Activated CD4-positive, alpha-beta T cell treated with anti-CD3 and anti-CD28 coated beads, Interleukin-2, Interleukin-6, amounts not matched to agents 100 ng/mL and 50 ng/mL, durations not matched to agents 16 hours and 8 hours (primary cell): ENCODE data around the gene PATJ.

Source experiments
- DNase-seq: peaks from one replicate; pipeline ENCODE4 v3.0.0-alpha.2; 2020

PATJ gene

GRCh38 chr1:61993331-61993961 is 251.2 kb downstream of the PATJ start:
- DNase-seq, result no peak

GRCh38 chr1:61995641-61996040 is 253.4 kb downstream of the PATJ start:
- DNase-seq, result no peak

DNA sequence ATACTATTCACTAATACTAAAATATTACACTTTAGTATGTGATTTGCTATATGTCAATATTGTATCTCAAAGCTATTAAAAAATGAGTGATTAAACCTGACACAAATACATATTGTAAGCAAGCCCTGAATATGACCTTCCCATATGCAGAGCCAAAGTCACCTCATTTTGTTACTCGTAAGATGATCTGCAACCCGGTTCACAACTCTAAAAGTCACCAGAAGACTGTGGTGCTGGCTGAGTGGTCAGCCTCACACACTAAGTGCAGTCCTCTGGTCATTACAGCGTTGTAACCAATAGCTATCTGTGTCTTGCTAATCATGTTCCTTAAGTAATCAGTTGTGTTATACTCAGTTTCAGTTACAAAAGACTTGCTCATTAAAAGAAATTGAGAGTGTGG is 254.8 kb downstream of the PATJ start:
- no peak for DNase-seq

DNA sequence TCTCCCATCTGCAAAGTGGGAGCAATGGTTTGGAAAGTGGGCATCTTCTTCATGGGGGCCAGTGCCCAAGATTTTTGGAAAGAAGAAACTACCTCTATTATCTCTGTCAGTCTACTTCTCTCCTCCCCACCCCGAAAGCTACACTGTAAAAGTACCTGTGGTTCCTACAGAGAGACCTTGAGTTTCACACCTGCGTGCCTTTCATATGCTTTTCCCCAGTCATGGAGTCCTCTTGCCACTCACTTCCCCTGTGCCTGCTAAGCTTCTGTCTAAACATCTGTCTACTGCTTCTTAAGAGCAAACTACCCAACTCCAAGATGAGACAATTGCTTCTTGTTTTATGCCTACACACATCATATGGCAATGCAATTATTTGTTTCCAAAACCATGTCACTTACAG is 261.5 kb downstream of the PATJ start:
- no peak for DNase-seq

DNA sequence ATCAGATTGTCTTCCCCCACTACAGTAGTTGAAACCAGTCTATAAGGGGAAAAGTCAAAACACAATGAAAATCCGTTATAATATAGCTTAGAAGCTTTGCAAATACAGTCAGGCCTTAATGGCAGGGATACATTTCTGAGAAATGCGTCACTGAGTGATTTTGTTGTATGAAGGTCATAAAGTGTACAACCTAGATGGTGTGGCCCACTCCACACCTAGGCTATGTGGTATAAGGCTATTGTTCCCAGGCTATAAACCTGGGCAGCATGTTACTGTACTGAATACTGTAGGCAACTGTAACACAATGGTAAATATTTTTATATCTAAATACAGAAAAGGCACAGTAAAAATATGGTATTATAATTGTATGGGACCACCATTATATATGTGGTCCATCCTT is 264.4 kb downstream of the PATJ start:
- no peak for DNase-seq

DNA sequence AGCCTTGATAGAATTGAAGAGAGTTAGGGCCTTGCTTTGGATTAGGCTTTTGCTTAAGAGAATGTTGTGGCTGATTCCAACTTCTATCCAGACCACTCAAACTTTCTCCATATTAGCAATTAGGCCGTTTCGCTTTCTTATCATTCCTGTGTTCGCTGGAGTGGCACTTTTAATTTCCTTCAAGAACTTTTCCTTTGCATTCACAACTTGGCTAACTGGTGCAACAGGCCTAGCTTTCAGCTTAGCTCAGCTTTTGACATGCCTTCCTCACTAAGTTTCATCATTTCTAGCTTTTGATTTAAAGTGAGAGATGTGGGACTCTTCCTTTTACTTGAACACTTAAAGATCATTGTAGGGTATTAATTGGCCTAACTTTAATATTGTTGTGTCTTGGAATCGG is 268.7 kb downstream of the PATJ start:
- DNase-seq, result no peak

GRCh38 chr1:62012095-62012494 is 269.8 kb downstream of the PATJ start:
- DNase-seq, result no peak

DNA sequence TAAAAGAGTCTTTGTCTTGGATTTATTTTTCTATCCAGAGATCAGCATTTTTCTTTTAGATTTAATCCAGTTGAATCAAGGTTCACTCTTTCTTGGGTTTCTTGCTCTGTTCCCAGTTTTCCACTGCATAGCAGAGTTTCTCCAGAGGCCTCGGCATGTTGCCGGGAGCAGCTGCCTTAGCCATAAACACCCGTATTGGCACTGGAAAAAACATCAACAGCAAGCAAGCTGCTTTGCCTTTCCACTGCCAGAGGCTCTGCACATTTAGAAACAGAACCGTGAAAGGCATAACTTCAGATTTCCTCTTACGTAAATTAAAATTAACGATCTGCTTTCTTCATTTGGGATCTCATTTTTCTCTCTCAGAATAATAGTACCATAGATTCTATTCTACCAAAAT is 270.6 kb downstream of the PATJ start:
- no peak for DNase-seq

GRCh38 chr1:62013264-62013663 is 271.0 kb downstream of the PATJ start:
- no peak for DNase-seq

GRCh38 chr1:62022382-62022983 is 280.2 kb downstream of the PATJ start:
- DNase-seq, result no peak

DNA sequence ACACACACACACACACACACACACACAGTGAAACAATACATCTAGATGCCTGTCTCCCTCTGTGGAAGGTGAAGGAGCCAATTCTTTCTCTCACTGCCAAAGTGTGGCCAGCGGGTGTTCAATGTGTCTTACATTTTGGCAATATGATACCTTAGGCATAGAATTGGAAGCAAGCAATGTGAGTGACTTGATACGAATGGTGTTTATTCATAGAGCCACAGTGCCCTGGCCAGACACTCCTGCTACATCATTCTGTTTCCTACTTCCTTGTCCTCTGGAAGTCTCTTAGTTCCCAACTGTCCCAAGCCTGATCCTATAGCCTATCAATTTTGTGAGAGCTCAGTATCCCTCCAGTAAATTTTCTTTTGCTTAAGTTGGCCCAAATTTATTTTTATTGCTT is 282.4 kb downstream of the PATJ start:
- no peak for DNase-seq

DNA sequence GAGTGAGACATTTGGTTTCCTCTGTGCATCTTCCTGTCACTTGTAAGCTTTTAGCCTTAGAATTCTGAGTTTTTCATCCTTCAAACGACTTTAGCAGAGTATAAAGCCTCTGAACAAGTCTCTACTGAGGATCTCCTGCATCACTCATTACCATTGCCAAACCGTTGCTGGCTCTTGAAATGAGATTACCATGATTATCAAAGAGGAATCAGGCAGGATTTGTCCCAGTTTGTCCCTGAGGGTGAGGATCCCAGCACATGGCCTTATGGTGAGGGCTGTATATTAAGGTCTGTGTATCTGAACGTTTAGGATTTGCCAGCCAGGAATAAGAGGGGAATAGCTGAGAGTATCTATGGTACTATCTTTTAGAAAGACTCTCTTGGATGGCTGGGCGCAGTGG is 282.9 kb downstream of the PATJ start:
- DNase-seq, result no peak

DNA sequence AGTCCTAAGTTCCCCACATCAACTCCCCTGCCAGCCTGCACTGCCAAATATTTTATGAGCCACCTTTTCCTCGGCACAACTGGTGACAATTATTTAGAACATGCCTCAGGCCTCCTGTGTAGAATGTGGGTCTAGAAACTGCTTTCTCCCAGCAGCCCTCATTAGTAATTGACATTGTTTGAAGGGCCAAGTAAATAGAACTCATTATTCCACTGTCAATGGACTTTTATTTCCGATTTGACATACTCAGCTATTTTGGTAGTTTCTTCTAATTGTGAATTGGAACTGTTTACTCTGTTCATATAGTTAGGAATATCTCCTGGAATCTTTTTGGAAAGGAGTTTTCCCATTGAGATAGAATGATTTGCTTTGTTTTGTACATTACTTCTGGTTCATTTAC is 283.6 kb downstream of the PATJ start:
- DNase-seq, result no peak

GRCh38 chr1:62029704-62030103 is 287.4 kb downstream of the PATJ start:
- DNase-seq, result no peak

DNA sequence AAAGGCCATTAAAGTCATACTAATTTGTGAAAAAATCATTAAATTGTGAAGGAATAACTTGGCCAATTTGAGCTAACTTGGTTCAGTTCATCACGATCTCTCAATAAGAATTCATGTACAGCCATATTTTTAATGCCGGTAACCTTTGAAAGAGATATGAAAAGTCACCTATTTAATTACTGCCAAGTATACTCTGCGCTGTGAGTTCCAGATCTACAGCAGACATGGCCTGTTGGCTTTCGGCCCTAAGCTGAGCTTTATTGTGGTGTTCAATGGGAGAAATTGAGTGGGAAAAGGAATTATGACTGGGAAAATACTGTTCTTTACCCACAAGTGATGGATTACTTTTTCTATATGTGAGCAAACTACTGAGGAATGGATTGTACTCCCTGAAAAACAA is 292.5 kb downstream of the PATJ start:
- DNase-seq, result no peak

- no peak for DNase-seq
Observed at GRCh38 chr1:62037274-62037673, 295.0 kb downstream of the PATJ start.

DNA sequence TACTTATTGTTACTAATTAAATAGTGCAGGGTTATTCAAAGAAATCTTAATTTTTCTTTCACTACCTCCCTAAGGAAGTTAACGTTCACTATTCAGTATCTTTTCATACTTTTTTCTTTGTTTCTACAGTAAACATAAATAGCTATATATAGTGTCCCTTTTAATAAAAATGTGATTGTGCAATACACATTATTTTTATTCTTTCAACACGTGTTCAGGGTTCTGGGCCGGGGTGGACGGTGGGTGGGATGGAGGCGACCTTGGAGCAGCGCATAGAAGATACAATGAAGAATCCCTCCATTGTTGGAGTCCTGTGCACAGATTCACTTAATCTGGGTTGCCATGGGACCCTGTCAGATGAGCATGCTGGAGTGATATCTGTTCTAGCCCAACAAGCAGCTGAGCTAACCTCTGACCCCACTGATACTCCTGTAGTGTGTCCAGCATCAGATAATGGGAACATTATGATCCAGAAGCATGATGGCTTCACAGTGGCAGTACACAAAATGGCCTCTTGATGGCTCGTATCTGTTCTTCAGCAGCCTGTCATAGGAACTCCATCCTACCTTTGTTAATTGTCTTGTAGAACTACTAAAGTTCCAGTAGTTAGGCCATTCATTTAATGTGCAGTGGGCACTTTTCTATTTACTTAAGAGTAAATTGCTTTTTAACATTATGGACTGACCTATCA is 296.5 kb downstream of the PATJ start:
- no peak for DNase-seq

DNA sequence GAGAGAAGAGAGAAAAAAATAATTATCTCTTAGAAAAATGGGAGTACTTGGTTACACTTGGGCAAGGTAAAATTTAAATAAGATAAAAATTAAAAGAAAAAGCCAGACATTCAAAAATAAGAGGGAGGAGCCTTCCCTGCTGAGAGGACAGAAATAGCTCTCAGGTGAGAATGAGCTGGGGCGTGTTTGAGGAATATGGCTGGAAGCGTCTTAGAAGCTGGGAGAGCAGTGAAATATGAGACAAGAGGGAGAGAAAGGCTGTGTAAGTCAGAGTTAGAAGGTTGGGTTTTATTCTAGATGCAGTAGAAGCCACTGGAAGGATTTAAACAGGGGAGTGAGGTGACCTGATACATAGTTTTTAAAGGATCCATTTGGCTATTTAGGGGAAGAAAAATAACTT is 298.2 kb downstream of the PATJ start:
- no peak for DNase-seq

DNA sequence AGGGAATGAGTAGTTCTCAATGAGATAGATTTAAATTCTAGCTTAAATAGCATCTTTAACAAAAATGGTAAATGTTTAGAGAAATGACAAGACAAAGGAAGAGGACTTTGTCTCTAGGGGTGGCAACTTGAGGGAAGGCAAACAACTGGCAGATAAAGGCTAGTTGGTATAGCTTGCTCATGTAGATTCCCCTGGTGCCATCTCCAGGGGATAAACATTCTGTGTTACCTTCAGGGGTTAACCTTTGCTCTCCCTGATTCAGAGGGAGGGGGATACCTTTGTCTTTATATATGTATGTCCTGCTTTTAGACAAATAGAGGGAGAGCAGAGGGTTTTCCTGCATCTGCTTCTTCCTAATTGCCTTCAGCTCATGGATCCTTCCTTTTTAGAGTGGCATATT is 298.7 kb downstream of the PATJ start:
- no peak for DNase-seq

DNA sequence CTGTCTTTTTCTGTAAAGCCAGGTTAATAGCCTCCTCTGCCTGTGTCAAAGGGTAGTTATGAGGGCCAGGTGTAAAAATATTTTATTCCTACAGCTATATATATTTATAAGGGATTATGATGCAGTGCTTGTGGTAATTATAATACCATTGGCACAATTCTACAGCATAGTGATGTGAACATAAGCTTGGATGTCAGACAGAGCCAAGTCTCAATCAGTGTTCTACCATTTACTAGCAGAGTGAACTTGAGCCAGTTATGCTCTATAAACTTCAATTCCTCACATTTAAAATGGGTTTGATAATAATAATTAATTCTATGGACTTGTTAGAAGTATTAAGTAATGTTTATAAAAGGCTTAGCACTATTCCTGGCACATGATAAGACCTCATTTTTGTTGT is 300.9 kb downstream of the PATJ start:
- DNase-seq, result no peak

DNA sequence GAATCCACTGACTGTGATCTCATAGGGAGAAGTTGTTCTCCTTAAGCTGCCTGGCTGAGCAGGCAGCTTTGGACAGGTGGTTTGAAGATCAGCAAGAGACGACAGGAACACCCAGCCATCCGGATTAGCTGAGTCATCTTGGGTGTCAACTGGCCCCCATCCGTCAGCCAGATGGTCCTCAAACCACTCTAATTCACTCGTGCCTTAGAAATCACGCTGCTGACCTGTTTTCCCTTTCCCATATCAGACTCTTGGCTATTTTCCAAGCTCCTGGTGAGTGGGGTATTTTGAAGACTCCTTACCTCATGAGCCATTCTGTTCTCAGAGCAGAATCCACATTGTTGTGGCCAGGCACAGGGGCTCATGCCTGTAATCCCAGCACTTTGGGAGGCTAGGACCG is 303.3 kb downstream of the PATJ start:
- DNase-seq, result no peak

DNA sequence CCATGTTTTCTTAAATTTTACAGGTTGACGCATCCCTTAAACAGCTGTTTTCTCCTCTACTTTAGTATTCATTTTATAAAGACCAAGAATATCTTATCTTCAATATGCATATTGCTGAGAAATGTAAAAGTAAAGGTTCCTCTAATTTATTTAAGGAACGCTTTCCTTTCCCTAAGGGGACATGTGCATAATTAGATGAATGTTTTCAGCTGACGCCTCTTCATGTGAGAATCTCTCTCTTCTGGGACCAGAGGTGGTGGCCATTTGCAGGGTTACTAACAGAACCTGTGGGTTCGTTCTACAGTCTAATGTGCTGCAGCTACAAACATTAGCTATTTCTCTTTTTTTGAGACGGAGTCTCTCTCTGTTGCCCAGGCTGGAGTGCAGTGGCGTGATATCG is 304.6 kb downstream of the PATJ start:
- DNase-seq, result no peak

DNA sequence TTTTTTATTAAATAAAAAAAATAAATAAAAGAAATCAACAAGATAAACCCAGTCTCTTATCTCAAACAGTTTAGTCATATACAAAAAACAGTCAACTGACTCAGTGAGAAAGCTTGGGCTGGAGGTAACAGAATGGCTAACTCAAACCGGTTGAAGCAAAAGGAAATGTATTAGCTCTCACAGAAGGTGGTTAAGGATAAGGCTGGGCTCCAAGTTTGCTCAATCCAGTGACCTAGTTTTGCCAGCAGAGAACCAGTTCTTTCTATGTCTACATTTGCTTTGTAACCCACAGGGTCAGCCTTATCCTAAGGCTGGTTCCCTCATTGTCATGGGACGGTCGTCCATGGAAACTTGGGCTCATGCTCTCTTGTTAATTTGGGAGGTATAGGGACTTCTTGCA is 307.9 kb downstream of the PATJ start:
- DNase-seq, result no peak

DNA sequence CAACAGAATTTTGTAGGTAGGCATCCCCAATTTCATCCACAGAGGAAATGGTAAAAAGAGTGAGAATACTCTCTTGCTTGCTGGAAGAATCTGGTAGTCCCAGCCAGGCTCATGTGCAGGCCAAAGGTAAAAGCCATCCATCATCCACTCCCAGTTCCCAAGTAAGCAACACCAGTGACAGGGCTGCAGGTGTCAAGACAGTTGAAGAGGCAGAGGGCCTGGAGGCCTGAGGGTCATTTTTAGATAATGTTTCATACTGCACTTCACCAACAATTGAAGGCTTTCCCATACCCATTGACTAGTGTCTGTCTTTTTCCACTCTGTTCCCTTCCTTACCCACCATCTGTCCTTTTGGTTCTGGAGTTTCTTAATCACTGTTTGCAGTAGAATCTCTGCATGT is 310.7 kb downstream of the PATJ start:
- DNase-seq, result no peak

GRCh38 chr1:62054188-62054587 is 311.9 kb downstream of the PATJ start:
- DNase-seq, result no peak
